Kidney glomerular epithelial cell (primary cell): ENCODE results near the gene SALL3.
"Not testable (repeated sequence)": the region's sequence is repeated elsewhere in the genome, so short reads cannot be mapped to it uniquely, and the experiment has no call there.

ENCODE experiments used
- DNase-seq: peaks from one replicate; lab custom pipeline; 2025; lab: John Stamatoyannopoulos, UW

The SALL3 gene

DNA sequence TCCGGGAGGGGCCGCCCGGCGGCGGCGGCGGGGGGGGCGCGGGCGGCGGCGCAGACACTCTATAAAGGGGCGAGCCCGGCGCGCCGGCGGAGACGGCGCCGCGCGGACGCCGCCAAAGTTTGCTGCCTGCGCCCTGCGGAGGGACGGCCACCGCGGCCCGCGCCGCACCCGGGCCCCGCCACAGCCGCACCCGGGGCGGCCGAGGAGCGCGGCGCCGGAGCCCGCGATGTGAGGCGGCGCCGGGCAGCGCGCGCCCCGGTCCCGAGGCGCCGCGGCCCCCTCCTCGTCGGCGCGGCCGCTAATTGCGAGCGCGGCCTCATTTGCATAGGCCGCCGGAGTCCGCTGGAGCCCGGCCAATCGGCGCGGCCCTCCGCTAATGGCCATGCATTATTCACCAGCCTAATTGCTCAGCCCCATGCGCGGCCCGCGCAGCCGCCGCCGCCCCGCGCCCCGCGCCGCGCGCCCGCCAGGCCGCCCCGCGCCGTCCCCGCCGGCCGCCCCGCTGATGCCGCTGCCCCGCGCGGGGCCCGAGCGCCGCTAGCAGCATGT, at the start of gene SALL3:
SALL3 (plus strand) TSS at position 89 of the 549 bp plus-strand sequence; CDS start at position 546, 457 bp downstream.
- no peak for DNase-seq

DNA sequence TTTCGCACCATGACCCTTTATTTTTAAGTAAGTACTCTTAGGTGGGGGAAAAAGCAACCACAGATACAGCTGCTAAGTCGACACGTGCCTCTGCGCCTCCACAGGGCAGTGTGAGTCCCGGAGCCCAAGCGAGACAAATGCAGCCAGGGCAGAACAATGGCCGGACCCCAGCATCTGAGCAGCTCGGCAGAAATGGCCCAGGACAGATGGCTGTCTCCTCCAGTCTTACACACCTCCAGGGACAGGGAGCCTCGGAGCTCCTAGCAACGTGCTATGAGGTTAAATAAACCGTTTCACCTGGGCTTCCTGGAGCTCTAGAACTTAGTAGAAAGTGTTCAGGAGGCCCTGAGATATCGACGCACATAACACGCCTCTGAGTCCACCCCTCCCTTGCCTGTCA, 47.3 kb upstream of the SALL3 start:
- DNase-seq: no peak

DNA sequence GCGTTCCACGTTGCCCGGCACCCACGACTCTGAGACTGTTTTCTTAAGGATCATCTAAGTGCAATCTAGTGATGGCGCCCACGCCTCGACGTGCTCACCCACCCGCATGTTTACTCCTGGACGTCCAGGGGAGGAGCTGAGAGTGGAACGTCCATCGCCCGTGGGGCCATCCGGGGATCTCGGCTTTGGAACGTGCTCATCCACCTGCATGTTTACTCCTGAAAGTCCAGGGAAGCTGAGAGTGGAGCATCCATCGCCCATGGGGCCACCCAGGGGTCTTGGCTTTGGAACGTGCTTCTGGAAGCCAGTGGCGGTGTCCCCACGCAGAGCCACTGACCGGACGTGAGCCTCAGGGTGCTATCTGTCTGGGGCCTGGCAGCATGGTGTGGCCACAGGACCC, 45.6 kb upstream of the SALL3 start:
- no peak for DNase-seq

DNA sequence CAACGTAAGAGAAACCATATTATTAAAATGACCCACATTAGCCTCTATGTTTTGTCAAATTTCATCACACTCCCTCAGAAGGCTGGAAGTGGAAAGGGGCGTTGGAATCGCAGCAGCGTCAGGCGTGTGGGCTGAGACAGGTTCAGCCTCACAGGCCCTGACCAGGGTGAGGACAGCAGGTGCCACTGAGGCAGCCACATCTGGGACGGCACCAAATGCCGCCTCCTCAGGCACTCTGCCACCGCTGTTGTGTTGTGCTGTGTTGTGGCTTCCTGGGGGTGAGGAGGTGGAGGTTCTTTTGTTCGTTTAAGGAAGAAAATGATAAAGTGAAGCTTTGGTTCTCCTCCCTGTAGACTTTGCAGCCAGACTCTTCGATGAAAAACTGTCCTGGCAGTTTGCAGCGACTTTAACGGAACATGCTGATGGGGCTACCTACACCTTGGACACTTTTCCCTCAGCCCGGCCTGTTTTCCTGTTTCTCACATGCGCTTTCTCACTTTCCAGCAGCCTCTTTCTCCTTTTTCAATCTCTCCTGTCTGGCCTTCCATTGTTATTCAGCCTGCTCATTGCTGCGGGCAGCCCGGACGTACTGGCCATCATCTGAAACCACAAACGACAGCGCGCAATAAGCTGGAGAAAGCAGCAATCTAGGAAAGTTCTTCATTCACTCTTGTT, 44.9 kb upstream of the SALL3 start:
- DNase-seq: no peak

DNA sequence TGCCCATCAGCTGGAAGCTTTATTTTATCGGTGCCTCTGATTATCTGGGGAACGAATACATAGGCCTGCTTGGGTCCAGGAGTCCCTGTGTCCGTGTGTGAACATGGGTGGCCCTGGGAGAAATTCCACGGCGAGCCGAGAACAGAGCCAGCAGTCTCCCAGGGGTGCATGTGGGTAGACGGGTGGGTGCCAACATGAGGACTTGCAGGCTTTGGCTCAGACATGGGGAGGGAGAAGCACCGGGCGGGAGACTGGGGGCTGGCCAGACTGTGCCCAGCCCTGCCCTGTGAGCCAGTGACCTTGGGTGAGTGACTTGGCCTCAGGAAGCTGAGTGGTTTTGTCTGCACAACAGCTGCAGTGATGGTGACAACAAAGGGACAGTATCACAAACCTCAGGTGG, 44.2 kb upstream of the SALL3 start:
- DNase-seq: no peak

DNA sequence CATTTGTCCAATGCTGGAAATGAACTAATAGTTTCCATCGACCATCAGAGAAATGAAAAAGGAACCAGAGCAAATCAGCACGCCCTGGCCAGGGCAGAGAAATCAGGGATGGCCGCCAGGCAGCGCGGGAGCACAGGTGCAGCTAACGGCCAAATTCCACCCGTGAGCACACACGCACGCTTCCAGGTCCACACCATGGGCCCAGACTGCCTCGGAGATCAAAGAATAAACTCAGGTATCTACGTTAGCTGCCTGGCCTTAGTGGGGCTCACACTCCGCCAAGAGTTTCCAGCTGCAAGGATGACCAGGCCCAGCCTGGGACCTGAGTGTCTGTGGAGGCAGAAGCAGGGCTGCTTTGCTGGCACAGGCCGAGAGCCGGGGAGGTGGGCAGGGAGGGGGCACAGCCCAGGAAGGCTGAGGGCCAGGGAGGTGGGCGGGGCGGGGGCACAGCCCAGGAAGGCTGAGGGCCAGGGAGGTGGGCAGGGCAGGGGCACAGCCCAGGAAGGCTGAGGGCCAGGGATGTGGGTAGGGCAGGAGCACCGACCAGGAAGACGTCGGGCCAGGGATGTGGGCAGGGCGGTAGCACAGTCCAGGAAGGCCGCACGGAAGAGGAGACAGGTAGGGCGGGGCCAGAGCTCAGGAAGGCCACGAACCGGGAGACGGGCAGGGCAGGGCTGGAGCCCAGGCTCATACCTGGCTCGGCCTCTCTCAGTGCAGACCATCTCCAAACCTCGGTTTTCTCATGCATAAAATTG, 43.2 kb upstream of the SALL3 start:
- DNase-seq: no peak

DNA sequence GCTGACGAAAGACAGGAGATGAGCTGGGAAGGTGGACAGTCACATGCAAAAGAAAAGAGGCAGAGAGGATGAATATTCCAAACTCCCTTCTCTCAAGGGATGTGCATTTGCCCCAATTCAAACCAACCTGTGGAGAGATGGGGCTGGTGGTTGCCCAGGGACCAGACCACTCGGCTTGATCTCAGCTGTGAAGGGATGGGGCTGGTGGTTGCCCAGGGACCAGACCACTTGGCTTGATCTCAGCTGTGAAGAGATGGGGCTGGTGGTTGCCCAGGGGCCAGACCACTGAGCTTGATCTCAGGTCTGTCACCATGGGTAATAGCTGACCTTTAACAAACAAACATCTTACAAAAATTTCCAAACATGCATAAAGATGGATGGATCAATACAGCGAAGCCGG, 42.5 kb upstream of the SALL3 start:
- DNase-seq: no peak

DNA sequence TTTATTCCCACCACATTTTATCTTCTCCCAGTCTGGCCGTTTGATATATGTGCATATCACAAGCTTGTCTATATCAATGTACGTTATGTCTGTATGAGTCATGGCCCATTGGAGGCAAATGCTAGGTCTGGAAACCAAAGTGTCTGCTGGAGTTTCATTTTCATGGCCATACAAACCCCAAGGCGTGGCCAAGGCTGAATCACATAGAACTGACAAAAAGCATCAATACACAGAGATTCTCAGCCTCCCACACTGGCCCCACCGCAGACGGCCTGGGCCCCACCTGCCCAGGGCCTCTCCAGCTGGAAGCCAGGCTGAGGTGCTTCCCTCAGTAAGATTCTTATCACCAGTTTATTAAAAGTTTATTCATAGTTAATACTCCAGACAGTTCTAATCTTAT, 40.5 kb upstream of the SALL3 start:
- DNase-seq: no peak

DNA sequence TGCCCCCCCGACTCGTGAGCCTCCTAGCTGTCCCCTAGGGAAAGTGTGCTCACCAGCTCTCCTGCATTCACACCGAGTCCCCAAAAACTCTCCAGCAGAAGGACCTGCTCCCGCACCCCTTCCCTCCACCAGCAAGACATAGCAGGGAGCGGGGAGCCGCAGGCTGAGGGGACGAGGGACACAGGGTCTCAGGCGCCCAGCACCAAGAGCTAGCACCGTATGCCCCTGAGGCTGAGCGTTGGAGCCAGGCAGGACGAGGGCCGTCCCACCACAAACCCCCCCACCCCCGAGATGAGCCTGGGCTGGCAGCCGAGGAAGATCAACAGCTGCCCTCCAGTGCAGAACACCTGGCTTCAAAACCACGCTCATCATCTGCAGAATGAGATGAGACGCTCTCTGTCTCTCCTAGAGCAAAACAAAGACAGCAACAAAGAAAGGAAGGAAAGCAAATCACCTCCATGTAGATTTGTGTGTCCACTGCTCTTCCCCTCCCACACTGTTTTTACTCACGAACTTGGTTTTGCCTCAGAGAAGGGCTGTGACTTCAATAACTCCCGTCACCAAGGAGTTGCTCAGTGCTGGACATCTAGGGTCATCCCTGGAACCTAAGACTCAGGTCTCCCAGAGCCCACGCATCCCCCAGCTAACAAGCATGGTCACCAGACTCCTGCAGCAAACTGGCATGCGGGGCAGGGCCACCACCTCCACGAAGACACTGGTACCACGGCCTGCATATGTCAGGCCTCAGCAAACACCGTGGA, 39.7 kb upstream of the SALL3 start:
- no peak for DNase-seq

DNA sequence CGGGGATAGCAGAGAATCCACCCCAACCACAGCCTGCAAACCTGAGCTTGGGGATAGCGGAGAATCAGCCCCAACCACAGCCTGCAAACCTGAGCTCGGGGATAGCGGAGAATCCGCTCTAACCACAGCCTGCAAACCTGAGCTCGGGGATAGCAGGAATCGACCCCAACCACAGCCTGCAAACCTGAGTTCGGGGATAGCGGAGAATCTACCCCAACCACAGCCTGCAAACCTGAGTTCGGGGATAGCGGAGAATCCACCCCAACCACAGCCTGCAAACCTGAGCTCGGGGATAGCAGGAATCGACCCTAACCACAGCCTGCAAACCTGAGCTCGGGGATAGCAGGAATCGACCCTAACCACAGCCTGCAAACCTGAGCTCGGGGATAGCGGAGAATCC, 37.4 kb upstream of the SALL3 start:
- DNase-seq: not testable (repeated sequence)

DNA sequence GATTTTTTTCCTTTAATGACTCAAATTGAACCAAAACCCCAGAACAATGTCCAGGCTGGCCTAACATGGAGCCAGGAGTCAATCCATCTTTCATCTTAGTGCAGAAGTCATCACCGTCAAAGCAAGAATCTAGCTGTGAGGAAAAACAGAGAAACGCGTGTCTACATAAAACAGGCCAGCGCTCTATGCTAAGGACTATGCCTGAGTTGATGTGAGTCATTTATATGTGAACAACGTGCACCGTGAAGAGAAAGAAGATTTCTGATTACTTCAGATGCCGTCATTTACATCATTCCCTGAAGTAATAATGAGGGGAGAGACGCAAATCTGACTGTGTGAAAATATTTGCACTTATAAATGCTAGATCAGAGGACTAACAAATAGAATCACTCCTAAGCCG, 34.0 kb upstream of the SALL3 start:
- DNase-seq: no peak

DNA sequence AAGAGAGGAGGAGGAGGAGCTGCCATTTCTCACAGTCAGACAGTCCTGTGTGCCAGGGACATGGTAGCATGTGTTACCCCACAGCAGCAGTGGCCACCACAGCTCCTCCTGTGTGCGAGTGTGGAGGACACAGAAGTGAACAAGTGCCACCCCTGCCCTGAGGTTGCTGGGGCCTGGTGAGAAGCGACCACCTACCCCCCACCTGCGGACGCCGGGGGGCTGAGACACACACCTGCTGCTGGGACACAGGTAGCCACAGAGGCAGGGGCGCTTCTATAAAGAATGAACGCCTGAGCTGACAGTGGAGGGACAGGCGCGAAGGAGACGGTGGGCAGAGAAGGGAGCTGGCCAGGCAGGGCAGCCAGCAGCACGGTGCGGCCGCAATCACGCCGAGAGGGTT, 32.3 kb upstream of the SALL3 start:
- no peak for DNase-seq

DNA sequence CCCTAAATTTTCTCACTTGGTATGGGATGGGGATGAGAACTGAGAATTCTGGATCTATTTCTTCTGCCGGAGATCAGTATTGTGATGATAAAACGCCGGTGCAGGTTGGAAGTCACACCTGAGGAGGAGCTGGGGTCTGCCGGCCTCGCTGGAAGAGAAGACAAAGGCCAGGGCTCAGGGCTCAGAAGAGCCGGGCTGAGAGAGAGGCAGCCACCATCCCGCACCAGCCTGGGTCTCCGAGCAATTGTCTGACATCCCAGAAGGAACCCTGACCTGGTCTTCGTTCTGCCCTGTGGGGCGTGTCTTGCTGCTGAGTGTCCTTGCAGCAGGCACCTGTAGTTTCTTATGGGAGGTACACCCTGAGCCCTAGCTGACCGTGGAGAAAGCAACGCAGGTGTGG, 31.4 kb upstream of the SALL3 start:
- DNase-seq: no peak

DNA sequence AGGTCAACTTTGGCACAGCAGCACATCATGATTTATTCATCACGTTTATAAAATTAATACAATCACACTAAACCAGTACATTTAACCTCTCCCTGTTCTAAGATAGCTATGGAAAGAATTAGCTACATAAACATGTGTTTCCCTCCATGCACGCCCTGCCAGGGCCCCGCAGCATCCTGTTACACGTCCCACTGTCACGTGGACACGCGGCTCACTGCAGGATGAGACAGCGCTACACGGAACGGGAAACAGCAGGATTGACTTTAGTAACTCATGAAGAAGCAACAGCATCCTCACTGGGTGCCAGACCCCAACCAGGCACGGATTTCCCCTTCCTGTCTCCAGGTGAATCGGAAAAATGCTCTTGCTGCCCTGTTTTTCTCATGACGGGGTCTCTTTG, 30.9 kb upstream of the SALL3 start:
- no peak for DNase-seq

DNA sequence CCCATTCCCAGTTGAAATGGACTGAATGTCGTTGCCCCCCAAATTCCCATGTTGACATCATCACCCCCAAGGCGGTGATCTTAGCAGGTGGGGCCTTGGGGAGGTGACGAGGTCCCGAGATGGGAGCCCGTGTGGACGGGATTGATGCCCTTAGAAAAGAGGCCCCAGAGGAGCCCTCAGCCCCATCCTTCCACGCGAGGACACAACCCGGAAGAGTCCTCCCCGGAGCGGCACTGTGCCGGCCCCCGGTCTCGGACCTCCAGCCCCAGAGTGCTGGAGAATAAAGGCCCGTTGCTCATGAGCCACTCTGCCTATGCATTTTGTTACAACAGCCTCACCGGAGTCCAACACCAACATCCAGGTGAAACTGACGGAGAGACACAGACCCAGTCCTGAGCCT, 30.4 kb upstream of the SALL3 start:
- DNase-seq: no peak

DNA sequence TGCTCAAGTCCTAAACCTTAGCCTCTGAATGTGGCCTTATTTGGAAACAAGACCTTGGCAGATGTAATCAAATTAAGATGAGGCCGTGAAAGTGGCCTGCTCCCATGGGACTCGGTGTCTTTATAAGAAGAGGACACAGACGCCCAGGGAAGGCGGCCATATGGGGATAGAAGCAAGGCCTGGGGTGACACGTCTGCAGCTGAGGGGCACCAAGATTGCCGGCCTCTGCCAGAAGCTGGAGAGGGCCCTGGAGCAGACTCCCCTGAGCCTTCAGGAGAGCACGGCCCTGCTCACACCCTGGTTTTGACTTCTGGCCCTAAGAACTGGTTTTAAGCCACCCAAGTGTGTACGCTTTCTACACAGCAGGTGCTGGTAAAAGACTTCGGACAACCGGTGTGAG, 29.2 kb upstream of the SALL3 start:
- DNase-seq: no peak

DNA sequence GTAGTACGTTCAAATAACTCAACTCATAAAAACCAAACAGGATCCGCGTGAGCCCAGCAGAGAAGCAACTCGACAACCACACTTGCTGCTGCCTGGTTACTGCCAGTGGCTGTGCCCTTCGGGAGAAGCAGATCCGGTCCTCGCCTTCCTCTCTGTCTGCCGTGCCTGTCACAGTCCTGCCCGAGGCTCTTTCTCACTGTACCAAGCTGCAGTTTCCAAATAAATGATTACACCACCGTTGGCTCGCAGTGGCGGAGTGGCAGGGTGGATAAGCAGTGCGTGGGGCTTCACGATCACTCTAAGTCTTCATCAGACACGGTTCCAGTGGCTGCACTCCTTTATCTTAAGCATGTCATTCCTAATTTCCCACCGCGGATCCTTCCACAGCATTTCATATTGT, 26.1 kb upstream of the SALL3 start:
- DNase-seq: no peak

DNA sequence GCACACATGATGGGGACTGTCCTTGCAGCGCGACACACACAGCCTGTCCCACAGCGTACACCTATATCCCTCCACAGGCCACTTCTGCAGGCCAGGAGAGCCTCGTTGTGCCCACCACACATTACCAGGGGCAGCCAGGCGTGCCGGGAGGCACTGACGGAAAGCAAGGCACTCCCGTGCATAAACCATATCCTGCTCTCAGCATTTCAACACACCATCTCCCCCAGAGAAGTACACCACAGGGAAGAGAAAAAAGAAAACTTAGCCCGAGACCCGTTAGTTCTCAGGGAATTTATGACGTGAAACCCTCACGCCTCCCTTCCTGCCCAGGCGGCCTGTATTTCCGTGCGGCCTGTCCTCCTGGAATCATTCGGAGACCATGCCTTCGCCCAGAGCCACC, 24.6 kb upstream of the SALL3 start:
- DNase-seq: no peak

DNA sequence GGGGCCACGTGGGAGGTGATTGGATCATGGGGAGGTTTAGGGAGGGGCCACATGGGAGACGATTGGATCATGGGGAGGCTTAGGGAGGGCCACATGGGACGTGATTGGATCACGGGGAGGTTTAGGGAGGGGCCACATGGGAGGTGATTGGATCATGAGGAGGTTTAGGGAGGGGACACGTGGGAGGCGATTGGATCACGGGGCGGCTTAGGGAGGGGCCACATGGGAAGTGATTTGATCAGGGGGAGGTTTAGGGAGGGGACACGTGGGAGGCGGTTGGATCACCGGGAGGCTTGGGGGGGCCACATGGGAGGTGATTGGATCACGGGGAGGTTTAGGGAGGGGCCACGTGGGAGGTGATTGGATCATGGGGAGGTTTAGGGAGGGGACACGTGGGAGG, 22.5 kb upstream of the SALL3 start:
- no peak for DNase-seq

DNA sequence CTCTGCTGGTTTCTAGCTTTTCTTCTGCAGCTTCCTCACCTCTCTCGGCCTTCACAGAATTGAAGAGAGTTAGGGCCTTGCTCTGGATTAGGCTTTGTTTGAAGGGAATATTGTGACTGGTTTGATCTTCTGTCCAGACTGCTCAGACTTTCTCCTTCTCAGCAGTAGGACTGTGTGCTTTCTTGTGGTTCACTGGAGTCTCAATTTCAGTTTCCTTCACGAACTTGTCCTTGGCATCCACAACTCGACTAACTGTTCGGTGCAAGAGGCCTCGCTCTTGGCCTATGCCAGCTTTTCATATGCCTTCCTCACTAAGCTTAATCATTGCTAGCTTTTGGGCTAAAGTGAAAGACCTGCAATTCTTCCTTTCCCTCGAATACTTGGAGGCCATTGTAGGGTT, 18.9 kb upstream of the SALL3 start:
- no peak for DNase-seq

DNA sequence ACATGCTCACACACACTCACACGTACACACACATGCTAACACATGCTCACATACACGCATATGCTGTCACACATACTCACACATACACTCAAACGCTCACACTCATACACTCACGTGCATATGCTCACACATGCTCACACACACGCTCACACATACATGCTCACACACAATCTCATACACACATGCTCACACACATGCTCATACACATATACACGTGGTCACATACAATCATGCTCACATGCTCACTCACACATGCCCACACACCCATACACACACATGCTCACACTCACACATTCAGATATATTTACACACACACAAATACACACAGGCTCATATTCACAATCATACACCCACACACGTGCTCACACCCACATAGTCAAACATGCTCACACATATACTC, 17.5 kb upstream of the SALL3 start:
- DNase-seq: no peak

DNA sequence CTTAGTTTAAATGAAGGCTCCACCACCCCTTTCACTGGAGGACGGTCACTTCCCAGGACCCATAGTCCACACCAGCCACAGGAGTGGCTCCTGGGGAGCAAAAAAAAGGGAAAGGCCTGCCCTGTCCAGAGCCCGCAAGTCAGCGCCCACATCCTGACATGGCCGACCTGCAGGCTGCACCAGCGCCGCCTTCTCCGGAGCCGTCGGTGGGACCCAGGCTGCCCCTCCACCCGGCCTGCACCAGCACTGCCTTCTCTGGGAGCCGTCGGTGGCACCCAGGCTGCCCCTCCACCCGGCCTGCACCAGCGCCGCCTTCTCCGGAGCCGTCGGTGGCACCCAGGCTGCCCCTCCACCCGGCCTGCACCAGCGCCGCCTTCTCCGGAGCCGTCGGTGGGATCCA, 14.9 kb upstream of the SALL3 start:
- DNase-seq: not testable (repeated sequence)

DNA sequence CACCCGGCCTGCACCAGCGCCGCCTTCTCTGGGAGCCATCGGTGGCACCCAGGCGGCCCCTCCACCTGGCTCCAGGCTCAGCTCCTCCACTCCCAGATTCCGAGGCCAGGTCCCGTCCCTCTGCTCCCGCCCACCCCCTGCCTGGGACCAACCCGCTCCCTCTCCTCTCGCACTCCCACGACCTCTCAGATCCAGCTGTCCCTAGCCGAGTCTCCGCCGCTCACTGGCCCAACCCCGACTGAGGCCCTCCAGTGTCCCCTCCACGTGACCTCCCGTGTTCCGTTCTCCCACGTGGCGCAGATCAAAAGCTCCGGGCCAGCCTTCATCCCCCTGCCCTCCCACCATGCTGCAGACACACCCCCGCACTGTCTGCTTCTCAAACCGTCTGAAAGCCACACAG, 14.4 kb upstream of the SALL3 start:
- no peak for DNase-seq
